ENCODE results near the gene ADAMTS9. TPM values are rescaled to one million over a fixed set of nuclear protein-coding genes. Genes with fewer than 3 reads are reported as not detected.

ADAMTS9 gene
- polyA plus RNA-seq, 2 of the 4 experiments (the other 2 are of a cell fraction) = 0.34 to 1.1 TPM

DNA sequence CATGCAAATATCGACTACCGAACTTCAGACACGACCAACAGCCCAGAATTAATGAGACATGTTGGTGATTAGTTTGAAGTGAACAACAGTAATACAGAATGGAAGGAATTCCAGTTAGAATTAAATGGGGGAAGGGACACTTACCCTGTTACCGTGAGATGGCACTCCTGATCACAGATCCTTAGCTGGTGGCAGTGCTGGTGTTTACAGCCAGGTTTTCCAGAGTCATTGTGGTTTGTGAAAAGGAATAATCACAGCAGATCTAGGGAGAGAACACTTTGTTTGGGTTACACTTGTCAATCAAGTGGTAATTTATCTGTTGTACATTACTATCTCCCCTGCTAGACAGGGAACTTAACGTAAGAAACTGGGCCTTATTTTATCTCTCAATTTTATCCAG, 217.4 kb downstream of the ADAMTS9 start:
- no peak for DNase-seq (ENCODE audit: low read depth in 1 of 2, low spot score in 1 of 2)
- no peak overlapping the region for H3K4me3 ChIP-seq
- H3K27ac ChIP-seq = no peak overlapping the region
- ChIA-PET POLR2A (no interaction called here), CTCF (no interaction called here)
- WGBS (ENCODE audit: missing lambda C conversion rate) = 67% methylated on average over 5 of the region's 5 CpGs
- H3K4me1 ChIP-seq = no peaks in the 10 kb centered on the region
- no peak overlapping the region for H3K4me2 ChIP-seq
- no peak for ATAC-seq
- no peaks in the 10 kb centered on the region for H3K9me3 ChIP-seq
- FAIRE-seq = no peak
- no peak for TF ChIP-seq MYC (IDR thresholded peaks at IDR 0.05; ENCODE audit: borderline replicate concordance, low read length)
- TF ChIP-seq, protein P1, sequence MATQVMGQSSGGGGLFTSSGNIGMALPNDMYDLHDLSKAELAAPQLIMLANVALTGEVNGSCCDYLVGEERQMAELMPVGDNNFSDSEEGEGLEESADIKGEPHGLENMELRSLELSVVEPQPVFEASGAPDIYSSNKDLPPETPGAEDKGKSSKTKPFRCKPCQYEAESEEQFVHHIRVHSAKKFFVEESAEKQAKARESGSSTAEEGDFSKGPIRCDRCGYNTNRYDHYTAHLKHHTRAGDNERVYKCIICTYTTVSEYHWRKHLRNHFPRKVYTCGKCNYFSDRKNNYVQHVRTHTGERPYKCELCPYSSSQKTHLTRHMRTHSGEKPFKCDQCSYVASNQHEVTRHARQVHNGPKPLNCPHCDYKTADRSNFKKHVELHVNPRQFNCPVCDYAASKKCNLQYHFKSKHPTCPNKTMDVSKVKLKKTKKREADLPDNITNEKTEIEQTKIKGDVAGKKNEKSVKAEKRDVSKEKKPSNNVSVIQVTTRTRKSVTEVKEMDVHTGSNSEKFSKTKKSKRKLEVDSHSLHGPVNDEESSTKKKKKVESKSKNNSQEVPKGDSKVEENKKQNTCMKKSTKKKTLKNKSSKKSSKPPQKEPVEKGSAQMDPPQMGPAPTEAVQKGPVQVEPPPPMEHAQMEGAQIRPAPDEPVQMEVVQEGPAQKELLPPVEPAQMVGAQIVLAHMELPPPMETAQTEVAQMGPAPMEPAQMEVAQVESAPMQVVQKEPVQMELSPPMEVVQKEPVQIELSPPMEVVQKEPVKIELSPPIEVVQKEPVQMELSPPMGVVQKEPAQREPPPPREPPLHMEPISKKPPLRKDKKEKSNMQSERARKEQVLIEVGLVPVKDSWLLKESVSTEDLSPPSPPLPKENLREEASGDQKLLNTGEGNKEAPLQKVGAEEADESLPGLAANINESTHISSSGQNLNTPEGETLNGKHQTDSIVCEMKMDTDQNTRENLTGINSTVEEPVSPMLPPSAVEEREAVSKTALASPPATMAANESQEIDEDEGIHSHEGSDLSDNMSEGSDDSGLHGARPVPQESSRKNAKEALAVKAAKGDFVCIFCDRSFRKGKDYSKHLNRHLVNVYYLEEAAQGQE (IDR thresholded peaks at IDR 0.05) = no peak
- TF ChIP-seq CHD2 (IDR thresholded peaks at IDR 0.05; ENCODE audit: low read length, partially characterized antibody) = no peak
- no peak for TF ChIP-seq CEBPB (IDR thresholded peaks at IDR 0.05)
- no peak for TF ChIP-seq HOXA7 (CRISPR knock-in tag; IDR thresholded peaks at IDR 0.05)
- no peak for TF ChIP-seq RFX5 (IDR thresholded peaks at IDR 0.05)
- TF ChIP-seq, protein P2, sequence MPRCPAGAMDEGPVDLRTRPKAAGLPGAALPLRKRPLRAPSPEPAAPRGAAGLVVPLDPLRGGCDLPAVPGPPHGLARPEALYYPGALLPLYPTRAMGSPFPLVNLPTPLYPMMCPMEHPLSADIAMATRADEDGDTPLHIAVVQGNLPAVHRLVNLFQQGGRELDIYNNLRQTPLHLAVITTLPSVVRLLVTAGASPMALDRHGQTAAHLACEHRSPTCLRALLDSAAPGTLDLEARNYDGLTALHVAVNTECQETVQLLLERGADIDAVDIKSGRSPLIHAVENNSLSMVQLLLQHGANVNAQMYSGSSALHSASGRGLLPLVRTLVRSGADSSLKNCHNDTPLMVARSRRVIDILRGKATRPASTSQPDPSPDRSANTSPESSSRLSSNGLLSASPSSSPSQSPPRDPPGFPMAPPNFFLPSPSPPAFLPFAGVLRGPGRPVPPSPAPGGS (IDR thresholded peaks at IDR 0.05) = no peak
- no peak for TF ChIP-seq ZSCAN20 (CRISPR knock-in tag; IDR thresholded peaks at IDR 0.05)
- no peak for TF ChIP-seq EHMT2 (IDR thresholded peaks at IDR 0.05; ENCODE audit: low read depth)
- no peak for TF ChIP-seq NFE2L2 (conservative IDR thresholded peaks at IDR 0.05; ENCODE audit: low read length)
- no peak for TF ChIP-seq TP53 (CRISPR knock-in tag; IDR thresholded peaks at IDR 0.05)
- no peak for TF ChIP-seq ZC3H11A (IDR thresholded peaks at IDR 0.05)
- no peak for TF ChIP-seq ZNF302 (CRISPR knock-in tag; IDR thresholded peaks at IDR 0.05)
- no peak for TF ChIP-seq FOXS1 (CRISPR knock-in tag; IDR thresholded peaks at IDR 0.05)

DNA sequence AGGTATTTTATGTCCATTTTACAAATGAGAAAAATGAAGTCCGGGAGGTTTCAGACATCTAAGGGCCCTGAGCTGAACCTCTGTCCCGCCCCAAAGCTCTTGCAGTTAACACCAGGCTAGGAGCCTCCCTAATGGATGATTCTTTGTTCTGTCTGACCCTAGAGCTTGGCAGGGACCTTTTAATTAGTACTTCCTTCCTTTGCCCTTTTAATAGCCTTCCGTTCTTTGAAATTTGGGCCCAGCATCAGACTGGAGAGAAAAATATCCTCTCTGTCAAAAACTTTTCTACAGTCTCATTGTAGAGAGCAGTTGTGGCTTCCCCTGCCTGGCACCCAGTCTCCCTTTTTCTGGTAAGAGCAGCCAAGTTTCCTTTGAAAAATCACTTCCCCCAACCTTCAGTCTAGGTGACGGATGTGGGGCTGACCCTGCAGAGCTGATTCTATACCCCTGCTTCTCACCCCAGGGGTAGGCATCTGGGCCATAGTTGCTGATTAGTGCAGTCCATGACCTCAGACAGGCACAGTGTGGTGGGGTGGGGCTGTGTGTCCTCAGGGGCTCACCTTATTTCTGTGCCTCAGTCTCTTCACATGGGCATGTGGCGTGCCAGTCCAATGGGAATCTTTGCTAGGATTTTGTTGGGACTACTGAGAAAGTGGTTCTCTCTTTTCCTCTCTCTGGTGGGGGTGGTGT, 220.4 kb downstream of the ADAMTS9 start:
- POLR2A ChIA-PET = no interaction called here
- no peak overlapping the region for H3K4me2 ChIP-seq
- no peaks in the 10 kb centered on the region for H3K4me1 ChIP-seq
- TF ChIP-seq, protein P3, sequence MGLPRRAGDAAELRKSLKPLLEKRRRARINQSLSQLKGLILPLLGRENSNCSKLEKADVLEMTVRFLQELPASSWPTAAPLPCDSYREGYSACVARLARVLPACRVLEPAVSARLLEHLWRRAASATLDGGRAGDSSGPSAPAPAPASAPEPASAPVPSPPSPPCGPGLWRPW (IDR thresholded peaks at IDR 0.05) = no peak
- TF ChIP-seq, protein P4, sequence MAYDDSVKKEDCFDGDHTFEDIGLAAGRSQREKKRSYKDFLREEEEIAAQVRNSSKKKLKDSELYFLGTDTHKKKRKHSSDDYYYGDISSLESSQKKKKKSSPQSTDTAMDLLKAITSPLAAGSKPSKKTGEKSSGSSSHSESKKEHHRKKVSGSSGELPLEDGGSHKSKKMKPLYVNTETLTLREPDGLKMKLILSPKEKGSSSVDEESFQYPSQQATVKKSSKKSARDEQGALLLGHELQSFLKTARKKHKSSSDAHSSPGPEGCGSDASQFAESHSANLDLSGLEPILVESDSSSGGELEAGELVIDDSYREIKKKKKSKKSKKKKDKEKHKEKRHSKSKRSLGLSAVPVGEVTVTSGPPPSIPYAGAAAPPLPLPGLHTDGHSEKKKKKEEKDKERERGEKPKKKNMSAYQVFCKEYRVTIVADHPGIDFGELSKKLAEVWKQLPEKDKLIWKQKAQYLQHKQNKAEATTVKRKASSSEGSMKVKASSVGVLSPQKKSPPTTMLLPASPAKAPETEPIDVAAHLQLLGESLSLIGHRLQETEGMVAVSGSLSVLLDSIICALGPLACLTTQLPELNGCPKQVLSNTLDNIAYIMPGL (CRISPR knock-in tag; IDR thresholded peaks at IDR 0.05; ENCODE audit: borderline replicate concordance) = no peak
- TF ChIP-seq FOXS1 (CRISPR knock-in tag; IDR thresholded peaks at IDR 0.05) = no peak
- TF ChIP-seq CBX2 (IDR thresholded peaks at IDR 0.05; ENCODE audit: borderline replicate concordance, low read depth) = no peak
- TF ChIP-seq JUN (IDR thresholded peaks at IDR 0.05) = no peak
- TF ChIP-seq EHMT2 (IDR thresholded peaks at IDR 0.05; ENCODE audit: low read depth) = no peak
- TF ChIP-seq, protein P5, sequence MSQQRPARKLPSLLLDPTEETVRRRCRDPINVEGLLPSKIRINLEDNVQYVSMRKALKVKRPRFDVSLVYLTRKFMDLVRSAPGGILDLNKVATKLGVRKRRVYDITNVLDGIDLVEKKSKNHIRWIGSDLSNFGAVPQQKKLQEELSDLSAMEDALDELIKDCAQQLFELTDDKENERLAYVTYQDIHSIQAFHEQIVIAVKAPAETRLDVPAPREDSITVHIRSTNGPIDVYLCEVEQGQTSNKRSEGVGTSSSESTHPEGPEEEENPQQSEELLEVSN (IDR thresholded peaks at IDR 0.05; ENCODE audit: borderline replicate concordance, low read depth) = no peak
- no peak for TF ChIP-seq KDM1A (IDR thresholded peaks at IDR 0.05; ENCODE audit: low read depth)
- TF ChIP-seq, protein P6, sequence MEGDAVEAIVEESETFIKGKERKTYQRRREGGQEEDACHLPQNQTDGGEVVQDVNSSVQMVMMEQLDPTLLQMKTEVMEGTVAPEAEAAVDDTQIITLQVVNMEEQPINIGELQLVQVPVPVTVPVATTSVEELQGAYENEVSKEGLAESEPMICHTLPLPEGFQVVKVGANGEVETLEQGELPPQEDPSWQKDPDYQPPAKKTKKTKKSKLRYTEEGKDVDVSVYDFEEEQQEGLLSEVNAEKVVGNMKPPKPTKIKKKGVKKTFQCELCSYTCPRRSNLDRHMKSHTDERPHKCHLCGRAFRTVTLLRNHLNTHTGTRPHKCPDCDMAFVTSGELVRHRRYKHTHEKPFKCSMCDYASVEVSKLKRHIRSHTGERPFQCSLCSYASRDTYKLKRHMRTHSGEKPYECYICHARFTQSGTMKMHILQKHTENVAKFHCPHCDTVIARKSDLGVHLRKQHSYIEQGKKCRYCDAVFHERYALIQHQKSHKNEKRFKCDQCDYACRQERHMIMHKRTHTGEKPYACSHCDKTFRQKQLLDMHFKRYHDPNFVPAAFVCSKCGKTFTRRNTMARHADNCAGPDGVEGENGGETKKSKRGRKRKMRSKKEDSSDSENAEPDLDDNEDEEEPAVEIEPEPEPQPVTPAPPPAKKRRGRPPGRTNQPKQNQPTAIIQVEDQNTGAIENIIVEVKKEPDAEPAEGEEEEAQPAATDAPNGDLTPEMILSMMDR (IDR thresholded peaks at IDR 0.05) = no peak
- TF ChIP-seq HOXA7 (CRISPR knock-in tag; IDR thresholded peaks at IDR 0.05) = no peak
- CTCF ChIA-PET = interaction anchor here (1.6 to 3.2 kb wide), 2 partner anchors 9 to 17 kb away, joined by 3 to 12 read pairs; no protein-coding TSS in a partner anchor
- no peaks in the 10 kb centered on the region for H3K9me3 ChIP-seq
- DNase-seq (ENCODE audit: low read depth in 1 of 2, low spot score in 1 of 2) (no peak), FAIRE-seq (no peak), ATAC-seq (no peak)
- no peak overlapping the region for H3K27ac ChIP-seq
- 86% methylated on average over 5 of the region's 5 CpGs for WGBS (ENCODE audit: missing lambda C conversion rate)
- no peak overlapping the region for H3K4me3 ChIP-seq
